Testis (tissue), 2 donors: ENCODE measurements around the gene MFSD1.

Source experiments
- POLR2A ChIP-seq: fragments of 450-650 bp; IDR thresholded peaks from one replicate; pipeline ENCODE4 v1.6.1; 2017; ENCODE audit warnings: antibody characterized with exemption, mild to moderate bottlenecking, moderate library complexity
- TF ChIP-seq, protein P1 (sequence below), 3 experiments: fragments of 450-650 bp in 2 of 3; fragments of 200-600 bp in 1 of 3; sonication (generic) in 1 of 3; IDR thresholded peaks; one replicate each; pipeline ENCODE4 v1.5.1; 2016 to 2019; ENCODE audit warnings: antibody characterized with exemption in 3 of 3, mild to moderate bottlenecking in 2 of 3, moderate library complexity in 1 of 3

DNA sequence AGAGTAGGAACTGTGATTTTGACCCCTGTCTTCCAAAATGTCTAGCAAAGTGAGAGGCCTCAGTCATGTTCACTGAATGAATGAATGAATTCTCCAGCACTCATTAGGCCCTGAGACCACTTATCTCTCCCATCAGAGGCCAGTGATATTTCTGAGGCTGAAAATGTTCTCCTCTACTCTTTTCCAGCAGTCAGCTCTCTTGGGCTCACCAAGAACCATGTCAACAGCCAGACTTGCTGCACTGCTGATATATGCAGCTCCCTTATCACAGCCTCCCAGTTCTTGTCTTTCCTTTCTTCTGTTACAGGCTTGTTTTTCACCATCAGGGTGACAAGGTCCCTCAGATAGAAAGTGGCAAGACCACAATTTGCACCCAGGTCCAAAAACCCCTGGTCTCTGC lies 28.7 kb upstream of the MFSD1 start:
- no peak for TF ChIP-seq POLR2A
- TF ChIP-seq, protein P1, sequence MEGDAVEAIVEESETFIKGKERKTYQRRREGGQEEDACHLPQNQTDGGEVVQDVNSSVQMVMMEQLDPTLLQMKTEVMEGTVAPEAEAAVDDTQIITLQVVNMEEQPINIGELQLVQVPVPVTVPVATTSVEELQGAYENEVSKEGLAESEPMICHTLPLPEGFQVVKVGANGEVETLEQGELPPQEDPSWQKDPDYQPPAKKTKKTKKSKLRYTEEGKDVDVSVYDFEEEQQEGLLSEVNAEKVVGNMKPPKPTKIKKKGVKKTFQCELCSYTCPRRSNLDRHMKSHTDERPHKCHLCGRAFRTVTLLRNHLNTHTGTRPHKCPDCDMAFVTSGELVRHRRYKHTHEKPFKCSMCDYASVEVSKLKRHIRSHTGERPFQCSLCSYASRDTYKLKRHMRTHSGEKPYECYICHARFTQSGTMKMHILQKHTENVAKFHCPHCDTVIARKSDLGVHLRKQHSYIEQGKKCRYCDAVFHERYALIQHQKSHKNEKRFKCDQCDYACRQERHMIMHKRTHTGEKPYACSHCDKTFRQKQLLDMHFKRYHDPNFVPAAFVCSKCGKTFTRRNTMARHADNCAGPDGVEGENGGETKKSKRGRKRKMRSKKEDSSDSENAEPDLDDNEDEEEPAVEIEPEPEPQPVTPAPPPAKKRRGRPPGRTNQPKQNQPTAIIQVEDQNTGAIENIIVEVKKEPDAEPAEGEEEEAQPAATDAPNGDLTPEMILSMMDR (IDR thresholded peaks at IDR 0.05), result no peak
